BE2C (cell line): Measurements from ENCODE around the gene SORCS1.

Experiments
- DNase-seq: peaks from one replicate; pipeline ENCODE4 v3.0.0-alpha.2; 2020
- H3K27me3 ChIP-seq: fragments of 250-450 bp; sonication (Bioruptor Pico); 2 replicates; pipeline ENCODE4 v1.5.1; 2020; ENCODE audit warnings: mild to moderate bottlenecking
- H3K36me3 ChIP-seq: fragments of 250-450 bp; sonication (Bioruptor Pico); 2 replicates; pipeline ENCODE4 v1.5.1; 2020; ENCODE audit warnings: mild to moderate bottlenecking
- H3K4me1 ChIP-seq: fragments of 250-450 bp; sonication (Bioruptor Pico); 2 replicates; pipeline ENCODE4 v1.5.1; 2020
- H3K4me3 ChIP-seq: 2 replicates; pipeline ENCODE4 v1.5.1; 2011; ENCODE audit warnings: low read depth, low read length
- H3K9me3 ChIP-seq: fragments of 250-450 bp; sonication (Bioruptor Pico); 2 replicates; pipeline ENCODE4 v1.5.1; 2020
- CTCF ChIP-seq: IDR thresholded peaks from 2 replicates; pipeline ENCODE4 v1.5.1; 2012; ENCODE audit warnings: mild to moderate bottlenecking, low read depth, low read length

Gene SORCS1

GRCh38 chr10:107166403-107166802 lies 1.9 kb upstream of the SORCS1 start:
- no peaks in the 10 kb centered on the region for H3K27me3 ChIP-seq
- TF ChIP-seq CTCF = peak; percentile 44
- H3K9me3 ChIP-seq = no peaks in the 10 kb centered on the region
- H3K4me1 ChIP-seq = no peaks in the 10 kb centered on the region; the same call in 1 of the 2 replicates
- no peak overlapping the region for H3K4me3 ChIP-seq
- no peaks in the 10 kb centered on the region; the same call in 1 of the 2 replicates for H3K36me3 ChIP-seq
- DNase-seq = no peak

GRCh38 chr10:107164992-107165391 lies 486 bp upstream of the SORCS1 start:
- DNase-seq = peak; percentile 48
- Histone ChIP-seq H3K27me3 (no peaks in the 10 kb centered on the region), H3K4me1 (no peaks in the 10 kb centered on the region; the same call in 1 of the 2 replicates), H3K9me3 (no peaks in the 10 kb centered on the region), H3K36me3 (no peaks in the 10 kb centered on the region; the same call in 1 of the 2 replicates), H3K4me3 (peak overlapping the region; percentile 80)
- no peak for TF ChIP-seq CTCF

- Histone ChIP-seq H3K9me3 (no peaks in the 10 kb centered on the region), H3K4me1 (no peaks in the 10 kb centered on the region; the same call in 1 of the 2 replicates), H3K27me3 (no peaks in the 10 kb centered on the region), H3K36me3 (no peaks in the 10 kb centered on the region; the same call in 1 of the 2 replicates), H3K4me3 (peak overlapping the region; percentile 97)
- peak; percentile 17 for DNase-seq
- no peak for TF ChIP-seq CTCF
These were observed 1.2 kb downstream of the SORCS1 start for GRCh38 chr10:107163076-107163855.

- no peak for TF ChIP-seq CTCF
- DNase-seq = no peak
- no peaks in the 10 kb centered on the region; the same call in 1 of the 2 replicates for H3K4me1 ChIP-seq
- H3K36me3 ChIP-seq = no peaks in the 10 kb centered on the region; the same call in 1 of the 2 replicates
- H3K9me3 ChIP-seq = no peaks in the 10 kb centered on the region
- peak overlapping the region; percentile 97; the same call in 1 of the 2 replicates for H3K4me3 ChIP-seq
- H3K27me3 ChIP-seq = no peaks in the 10 kb centered on the region
These were observed 3.6 kb downstream of the SORCS1 start for GRCh38 chr10:107160866-107161265.

GRCh38 chr10:107159871-107160270 lies 4.6 kb downstream of the SORCS1 start:
- H3K4me1 ChIP-seq = no peaks in the 10 kb centered on the region; the same call in 1 of the 2 replicates
- H3K9me3 ChIP-seq = no peaks in the 10 kb centered on the region
- DNase-seq = no peak
- H3K36me3 ChIP-seq = no peaks in the 10 kb centered on the region; the same call in 1 of the 2 replicates
- no peaks in the 10 kb centered on the region for H3K27me3 ChIP-seq
- H3K4me3 ChIP-seq = no peak overlapping the region
- no peak for TF ChIP-seq CTCF

GRCh38 chr10:107157071-107157470 lies 7.4 kb downstream of the SORCS1 start:
- H3K9me3 ChIP-seq = no peaks in the 10 kb centered on the region
- no peak for TF ChIP-seq CTCF
- no peaks in the 10 kb centered on the region for H3K27me3 ChIP-seq
- no peak overlapping the region for H3K4me3 ChIP-seq
- H3K4me1 ChIP-seq = no peaks in the 10 kb centered on the region; the same call in 1 of the 2 replicates
- no peak for DNase-seq
- H3K36me3 ChIP-seq = no peaks in the 10 kb centered on the region; the same call in 1 of the 2 replicates
